Nephron (organoid): ENCODE results near the gene CCNB3.
A peak's percentile ranks its signal among the peaks of the same experiment; 100 is the strongest.

Experiments used
- H3K27ac Mint-ChIP-seq, 3 experiments: 2 replicates each; pipeline ENCODE4 v1.8.0; 2020; ENCODE audit warnings: mixed read lengths in 3 of 3, mild to moderate bottlenecking in 2 of 3, moderate library complexity in 1 of 3
- H3K27me3 Mint-ChIP-seq: 2 replicates; pipeline ENCODE4 v1.8.0; 2021; ENCODE audit warnings: low read depth, mild to moderate bottlenecking, moderate library complexity, mixed read lengths
- H3K36me3 Mint-ChIP-seq: 2 replicates; pipeline ENCODE4 v1.8.0; 2020; ENCODE audit warnings: low read depth, mixed read lengths
- H3K4me1 Mint-ChIP-seq: 2 replicates; pipeline ENCODE4 v1.8.0; 2020; ENCODE audit warnings: mixed read lengths
- H3K4me3 Mint-ChIP-seq, 3 experiments: 2 replicates each; pipeline ENCODE4 v1.8.0; 2020; ENCODE audit warnings: mild to moderate bottlenecking in 3 of 3, mixed read lengths in 3 of 3, moderate library complexity in 2 of 3
- H3K9me3 Mint-ChIP-seq: 2 replicates; pipeline ENCODE4 v1.8.0; 2020; ENCODE audit warnings: mixed read lengths
- TF ChIP-seq, protein P1 (sequence below), 3 experiments: fragments of 200-600 bp; sonication (generic); IDR thresholded peaks; one replicate each; pipeline ENCODE4 v1.5.0; 2021; ENCODE audit warnings: antibody characterized with exemption in 3 of 3; ENCODE audit not compliant: unreplicated experiment in 3 of 3

The CCNB3 gene

DNA sequence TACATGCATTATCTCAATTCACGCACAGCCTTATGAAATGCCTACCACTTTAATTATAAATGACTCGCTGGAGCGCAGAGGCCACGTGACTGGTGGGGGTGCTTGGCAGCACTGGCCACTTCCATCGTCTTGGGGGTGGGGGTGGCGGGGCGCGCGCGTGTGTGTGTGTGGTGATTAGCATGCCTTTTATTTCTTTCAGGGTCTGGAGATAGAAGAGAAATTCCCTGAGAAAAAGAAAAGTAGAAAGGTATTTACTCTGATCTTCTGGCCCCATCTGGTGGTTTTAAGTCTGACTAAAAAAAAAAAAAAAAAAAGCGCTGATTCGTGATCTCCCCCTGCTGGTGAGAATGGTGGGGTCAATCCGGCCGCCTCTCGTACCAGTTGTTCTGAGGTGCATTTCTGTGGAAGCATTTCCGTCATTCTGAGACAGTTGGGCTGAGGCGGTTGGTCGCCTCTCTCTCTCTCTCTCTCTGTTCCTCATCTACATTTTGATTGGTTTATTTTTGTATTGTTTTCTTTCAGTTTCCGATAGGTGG, at the start of gene CCNB3:
Gene CCNB3 (plus strand): TSS at position 402 of the 536 bp plus-strand sequence. CDS start 80,399 bp downstream, outside the sequence.
- H3K27me3 Mint-ChIP-seq, result no peaks in the 10 kb centered on the region
- no peaks in the 10 kb centered on the region for H3K36me3 Mint-ChIP-seq
- peak within 1 kb of the TSS; percentile 83 to 90 (median 86) for H3K27ac Mint-ChIP-seq
- peaks cover 38% of the 10 kb centered on the region for H3K4me1 Mint-ChIP-seq
- peak within 1 kb of the TSS; percentile 75 to 82 (median 78) for H3K4me3 Mint-ChIP-seq
- H3K9me3 Mint-ChIP-seq, result no peaks in the 10 kb centered on the region
- TF ChIP-seq, protein P1, sequence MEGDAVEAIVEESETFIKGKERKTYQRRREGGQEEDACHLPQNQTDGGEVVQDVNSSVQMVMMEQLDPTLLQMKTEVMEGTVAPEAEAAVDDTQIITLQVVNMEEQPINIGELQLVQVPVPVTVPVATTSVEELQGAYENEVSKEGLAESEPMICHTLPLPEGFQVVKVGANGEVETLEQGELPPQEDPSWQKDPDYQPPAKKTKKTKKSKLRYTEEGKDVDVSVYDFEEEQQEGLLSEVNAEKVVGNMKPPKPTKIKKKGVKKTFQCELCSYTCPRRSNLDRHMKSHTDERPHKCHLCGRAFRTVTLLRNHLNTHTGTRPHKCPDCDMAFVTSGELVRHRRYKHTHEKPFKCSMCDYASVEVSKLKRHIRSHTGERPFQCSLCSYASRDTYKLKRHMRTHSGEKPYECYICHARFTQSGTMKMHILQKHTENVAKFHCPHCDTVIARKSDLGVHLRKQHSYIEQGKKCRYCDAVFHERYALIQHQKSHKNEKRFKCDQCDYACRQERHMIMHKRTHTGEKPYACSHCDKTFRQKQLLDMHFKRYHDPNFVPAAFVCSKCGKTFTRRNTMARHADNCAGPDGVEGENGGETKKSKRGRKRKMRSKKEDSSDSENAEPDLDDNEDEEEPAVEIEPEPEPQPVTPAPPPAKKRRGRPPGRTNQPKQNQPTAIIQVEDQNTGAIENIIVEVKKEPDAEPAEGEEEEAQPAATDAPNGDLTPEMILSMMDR (IDR thresholded peaks at IDR 0.05; ENCODE audit: unreplicated experiment in 3 of 3), result peak; percentile 59 to 73 (median 69)

- H3K27ac Mint-ChIP-seq, result no peak overlapping the region
- no peak overlapping the region for H3K4me3 Mint-ChIP-seq
- no peaks in the 10 kb centered on the region for H3K36me3 Mint-ChIP-seq
- peaks cover 21% of the 10 kb centered on the region for H3K9me3 Mint-ChIP-seq
- peaks cover 7% of the 10 kb centered on the region for H3K4me1 Mint-ChIP-seq
- TF ChIP-seq, protein P1 (IDR thresholded peaks at IDR 0.05; ENCODE audit: unreplicated experiment in 3 of 3), result no peak
- H3K27me3 Mint-ChIP-seq, result peaks cover 3% of the 10 kb centered on the region
Measured at GRCh38 chrX:50157545-50158135, 46.9 kb upstream of the CCNB3 start.

DNA sequence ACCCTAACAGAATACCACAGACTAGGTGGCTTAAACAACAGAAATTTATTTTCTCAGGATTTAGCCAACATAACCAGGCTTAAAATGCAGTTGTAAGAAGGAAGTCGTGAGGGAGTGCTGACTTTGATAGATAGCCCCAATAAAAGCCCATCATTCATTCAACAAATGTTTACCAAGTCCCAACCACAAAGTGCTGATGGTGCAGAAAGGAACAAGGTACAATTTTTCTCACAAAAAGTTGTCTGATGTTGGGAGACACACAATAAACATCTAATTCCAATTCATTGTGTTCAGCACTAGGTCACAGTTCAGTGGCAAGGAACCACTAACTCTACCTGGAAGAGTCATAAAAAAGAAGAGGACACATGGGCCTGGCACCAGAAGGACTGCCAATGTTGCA, 46.0 kb upstream of the CCNB3 start:
- TF ChIP-seq, protein P1 (IDR thresholded peaks at IDR 0.05; ENCODE audit: unreplicated experiment in 3 of 3), result no peak
- no peak overlapping the region for H3K4me3 Mint-ChIP-seq
- H3K9me3 Mint-ChIP-seq, result peaks cover 21% of the 10 kb centered on the region

DNA sequence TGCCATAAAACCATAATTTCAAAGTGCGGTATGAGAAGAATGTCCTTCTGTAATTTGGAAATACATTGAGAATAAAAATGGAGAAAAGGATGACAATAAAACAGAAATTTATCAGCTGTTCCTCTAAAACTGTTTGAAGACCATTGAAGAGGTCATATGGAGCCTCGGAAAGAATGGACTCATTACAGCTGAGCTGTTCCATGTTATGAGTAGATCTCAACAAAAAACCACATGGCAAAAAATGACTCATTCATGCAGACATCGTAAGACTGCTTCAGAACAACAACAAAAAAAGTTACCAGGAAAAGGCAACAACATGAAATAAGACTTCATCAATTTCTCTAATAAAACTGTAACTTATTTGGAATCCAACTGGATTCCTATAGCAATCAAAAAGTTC, 43.4 kb upstream of the CCNB3 start:
- Mint-ChIP-seq H3K9me3 (peaks cover 6% of the 10 kb centered on the region), H3K27me3 (peaks cover 3% of the 10 kb centered on the region), H3K27ac (no peak overlapping the region), H3K4me1 (peaks cover 3% of the 10 kb centered on the region), H3K36me3 (no peaks in the 10 kb centered on the region), H3K4me3 (no peak overlapping the region)
- TF ChIP-seq, protein P1 (IDR thresholded peaks at IDR 0.05; ENCODE audit: unreplicated experiment in 3 of 3), result no peak

More for the DNA sequence above, 46.0 kb upstream of the CCNB3 start:
- Mint-ChIP-seq H3K27ac (peak overlapping the region in 1 of 3 experiments; percentile 12), H3K4me1 (peaks cover 3% of the 10 kb centered on the region), H3K27me3 (peaks cover 3% of the 10 kb centered on the region), H3K36me3 (no peaks in the 10 kb centered on the region)

GRCh38 chrX:50165727-50166126, 38.8 kb upstream of the CCNB3 start:
- Mint-ChIP-seq H3K27me3 (no peaks in the 10 kb centered on the region), H3K36me3 (no peaks in the 10 kb centered on the region), H3K9me3 (peaks cover 3% of the 10 kb centered on the region), H3K4me3 (no peak overlapping the region), H3K4me1 (no peaks in the 10 kb centered on the region), H3K27ac (no peak overlapping the region)
- TF ChIP-seq, protein P1 (IDR thresholded peaks at IDR 0.05; ENCODE audit: unreplicated experiment in 3 of 3), result no peak

DNA sequence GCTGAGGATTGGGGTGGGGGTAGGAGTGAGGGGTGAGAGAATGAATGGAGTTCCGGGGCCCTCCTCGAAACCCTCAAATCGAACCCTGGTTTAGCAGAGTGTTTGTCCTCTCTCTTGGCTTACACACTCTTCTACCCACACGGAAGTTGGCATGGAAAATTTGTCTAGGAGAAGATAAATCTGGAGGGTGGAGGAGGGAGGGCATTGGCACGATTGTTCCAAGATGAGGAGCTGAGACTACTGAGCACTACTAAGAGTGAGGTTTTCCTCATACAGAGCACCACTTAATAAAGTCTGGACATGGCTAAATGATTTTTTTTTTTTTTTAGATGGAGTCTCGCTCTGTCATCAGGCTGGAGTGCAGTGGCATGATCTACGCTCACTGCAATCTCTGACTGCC, 37.2 kb upstream of the CCNB3 start:
- Mint-ChIP-seq H3K27ac (no peak overlapping the region), H3K27me3 (no peaks in the 10 kb centered on the region), H3K36me3 (no peaks in the 10 kb centered on the region), H3K9me3 (peaks cover 3% of the 10 kb centered on the region), H3K4me3 (no peak overlapping the region), H3K4me1 (no peaks in the 10 kb centered on the region)
- TF ChIP-seq, protein P1 (IDR thresholded peaks at IDR 0.05; ENCODE audit: unreplicated experiment in 3 of 3), result no peak
